ENCODE data around the gene GRAP.
"Not testable (repeated sequence)": the region's sequence is repeated elsewhere in the genome, so short reads cannot be mapped to it uniquely, and the experiment has no call there.

The GRAP gene

GRCh38 chr17:19047510-19047909 lies 753 bp upstream of the GRAP start:
- DNase-seq (ENCODE audit: low read depth) = not testable (repeated sequence)

GRCh38 chr17:19044643-19045042 lies 2.1 kb downstream of the GRAP start:
- not testable (repeated sequence) for H3K4me3 ChIP-seq (ENCODE audit: control insufficient read depth, low read depth, low read length); DNase-seq (ENCODE audit: low read depth)

More at GRCh38 chr17:19047510-19047909, 753 bp upstream of the GRAP start:
- H3K4me3 ChIP-seq (ENCODE audit: control insufficient read depth, low read depth, low read length) = not testable (repeated sequence)

GRCh38 chr17:19043032-19043431 lies 3.7 kb downstream of the GRAP start:
- not testable (repeated sequence) for DNase-seq (ENCODE audit: low read depth); H3K4me3 ChIP-seq (ENCODE audit: control insufficient read depth, low read depth, low read length)

GRCh38 chr17:19042369-19042768 lies 4.4 kb downstream of the GRAP start:
- DNase-seq (ENCODE audit: low read depth) = not testable (repeated sequence)

GRCh38 chr17:19041871-19042270 lies 4.9 kb downstream of the GRAP start:
- DNase-seq (ENCODE audit: low read depth); H3K4me3 ChIP-seq (ENCODE audit: control insufficient read depth, low read depth, low read length): not testable (repeated sequence)

More at GRCh38 chr17:19042369-19042768, 4.4 kb downstream of the GRAP start:
- not testable (repeated sequence) for H3K4me3 ChIP-seq (ENCODE audit: control insufficient read depth, low read depth, low read length)

GRCh38 chr17:19040350-19040749 lies 6.4 kb downstream of the GRAP start:
- DNase-seq (ENCODE audit: low read depth); H3K4me3 ChIP-seq (ENCODE audit: control insufficient read depth, low read depth, low read length): not testable (repeated sequence)

GRCh38 chr17:19038730-19039129 lies 8.0 kb downstream of the GRAP start:
- H3K4me3 ChIP-seq (ENCODE audit: control insufficient read depth, low read depth, low read length); DNase-seq (ENCODE audit: low read depth): not testable (repeated sequence)

- H3K4me3 ChIP-seq (ENCODE audit: control insufficient read depth, low read depth, low read length); DNase-seq (ENCODE audit: low read depth): not testable (repeated sequence)
Observed at GRCh38 chr17:19038007-19038406, 8.8 kb downstream of the GRAP start.

- DNase-seq (ENCODE audit: low read depth); H3K4me3 ChIP-seq (ENCODE audit: control insufficient read depth, low read depth, low read length): not testable (repeated sequence)
Observed at GRCh38 chr17:19037547-19037946, 9.2 kb downstream of the GRAP start.

- not testable (repeated sequence) for DNase-seq (ENCODE audit: low read depth); H3K4me3 ChIP-seq (ENCODE audit: control insufficient read depth, low read depth, low read length)
Observed at GRCh38 chr17:19036186-19036585, 10.6 kb downstream of the GRAP start.

- not testable (repeated sequence) for DNase-seq (ENCODE audit: low read depth); H3K4me3 ChIP-seq (ENCODE audit: control insufficient read depth, low read depth, low read length)
Observed at GRCh38 chr17:19032377-19032988, 14.3 kb downstream of the GRAP start.

- peak; percentile 49 for TF ChIP-seq CTCF (IDR thresholded peaks at IDR 0.05; ENCODE audit: control insufficient read depth, insufficient read depth, low read depth, low read length, missing control alignments)
- H3K4me3 ChIP-seq (ENCODE audit: control insufficient read depth, low read depth, low read length); DNase-seq (ENCODE audit: low read depth): not testable (repeated sequence)
Observed at GRCh38 chr17:19031729-19032128, 15.0 kb downstream of the GRAP start.

GRCh38 chr17:19030771-19031449 lies 15.8 kb downstream of the GRAP start:
- DNase-seq (ENCODE audit: low read depth); H3K4me3 ChIP-seq (ENCODE audit: control insufficient read depth, low read depth, low read length): not testable (repeated sequence)

- H3K4me3 ChIP-seq (ENCODE audit: control insufficient read depth, low read depth, low read length); DNase-seq (ENCODE audit: low read depth): not testable (repeated sequence)
Observed at GRCh38 chr17:19029740-19030139, 17.0 kb downstream of the GRAP start.

GRCh38 chr17:19028671-19029070 lies 18.1 kb downstream of the GRAP start:
- DNase-seq (ENCODE audit: low read depth); H3K4me3 ChIP-seq (ENCODE audit: control insufficient read depth, low read depth, low read length): not testable (repeated sequence)
